Measurements from ENCODE around the gene SERPINB6. TPM values are rescaled to one million over a fixed set of nuclear protein-coding genes. Genes with fewer than 3 reads are reported as not detected.

Gene SERPINB6
- total and polyA plus RNA-seq, 9 of the 15 experiments (the other 6 are each of a cell fraction or from before 2014, with no cell fraction given): 86.6 to 211 (median 143) TPM

DNA sequence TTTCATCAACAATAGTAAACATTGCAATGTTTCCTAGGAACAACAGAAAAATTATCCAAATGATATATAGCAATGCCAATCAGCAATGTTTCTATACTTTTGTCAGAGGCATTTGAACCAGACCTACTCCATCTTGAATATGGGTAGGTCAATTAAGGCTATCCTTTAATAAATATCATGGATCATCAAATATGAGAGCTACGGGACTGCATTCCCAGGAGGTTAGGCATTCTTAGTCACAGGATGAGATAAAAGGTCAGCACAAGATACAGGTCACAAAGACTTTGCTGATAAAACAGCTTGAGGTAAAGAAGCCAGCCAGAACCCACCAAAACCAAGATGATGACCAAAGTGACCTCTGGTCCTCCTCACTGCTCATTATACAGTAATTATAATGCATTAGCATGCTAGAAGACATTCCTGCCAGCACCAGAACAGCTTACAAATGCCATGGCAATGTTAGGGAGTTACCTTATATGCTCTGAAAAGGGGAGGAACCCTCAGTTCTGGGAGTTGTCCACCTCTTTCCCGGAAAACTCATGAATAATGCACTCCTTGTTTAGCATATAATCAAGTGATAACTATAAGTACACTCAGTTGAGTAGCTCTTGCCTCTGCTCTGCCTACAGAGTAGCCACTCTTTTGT is 8.6 kb upstream of the SERPINB6 start (continued):
- TF ChIP-seq BDP1 (IDR thresholded peaks at IDR 0.05; ENCODE audit: insufficient read depth, insufficient read length): no peak
- TF ChIP-seq, protein P1, sequence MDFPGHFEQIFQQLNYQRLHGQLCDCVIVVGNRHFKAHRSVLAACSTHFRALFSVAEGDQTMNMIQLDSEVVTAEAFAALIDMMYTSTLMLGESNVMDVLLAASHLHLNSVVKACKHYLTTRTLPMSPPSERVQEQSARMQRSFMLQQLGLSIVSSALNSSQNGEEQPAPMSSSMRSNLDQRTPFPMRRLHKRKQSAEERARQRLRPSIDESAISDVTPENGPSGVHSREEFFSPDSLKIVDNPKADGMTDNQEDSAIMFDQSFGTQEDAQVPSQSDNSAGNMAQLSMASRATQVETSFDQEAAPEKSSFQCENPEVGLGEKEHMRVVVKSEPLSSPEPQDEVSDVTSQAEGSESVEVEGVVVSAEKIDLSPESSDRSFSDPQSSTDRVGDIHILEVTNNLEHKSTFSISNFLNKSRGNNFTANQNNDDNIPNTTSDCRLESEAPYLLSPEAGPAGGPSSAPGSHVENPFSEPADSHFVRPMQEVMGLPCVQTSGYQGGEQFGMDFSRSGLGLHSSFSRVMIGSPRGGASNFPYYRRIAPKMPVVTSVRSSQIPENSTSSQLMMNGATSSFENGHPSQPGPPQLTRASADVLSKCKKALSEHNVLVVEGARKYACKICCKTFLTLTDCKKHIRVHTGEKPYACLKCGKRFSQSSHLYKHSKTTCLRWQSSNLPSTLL (IDR thresholded peaks at IDR 0.05): no peak
- peak; percentile 90 for TF ChIP-seq ZNF766 (CRISPR knock-in tag; conservative IDR thresholded peaks at IDR 0.05)
- TF ChIP-seq, protein P2, sequence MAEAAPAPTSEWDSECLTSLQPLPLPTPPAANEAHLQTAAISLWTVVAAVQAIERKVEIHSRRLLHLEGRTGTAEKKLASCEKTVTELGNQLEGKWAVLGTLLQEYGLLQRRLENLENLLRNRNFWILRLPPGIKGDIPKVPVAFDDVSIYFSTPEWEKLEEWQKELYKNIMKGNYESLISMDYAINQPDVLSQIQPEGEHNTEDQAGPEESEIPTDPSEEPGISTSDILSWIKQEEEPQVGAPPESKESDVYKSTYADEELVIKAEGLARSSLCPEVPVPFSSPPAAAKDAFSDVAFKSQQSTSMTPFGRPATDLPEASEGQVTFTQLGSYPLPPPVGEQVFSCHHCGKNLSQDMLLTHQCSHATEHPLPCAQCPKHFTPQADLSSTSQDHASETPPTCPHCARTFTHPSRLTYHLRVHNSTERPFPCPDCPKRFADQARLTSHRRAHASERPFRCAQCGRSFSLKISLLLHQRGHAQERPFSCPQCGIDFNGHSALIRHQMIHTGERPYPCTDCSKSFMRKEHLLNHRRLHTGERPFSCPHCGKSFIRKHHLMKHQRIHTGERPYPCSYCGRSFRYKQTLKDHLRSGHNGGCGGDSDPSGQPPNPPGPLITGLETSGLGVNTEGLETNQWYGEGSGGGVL (CRISPR knock-in tag; IDR thresholded peaks at IDR 0.05): peak; percentile 87
- TF ChIP-seq, protein P3, sequence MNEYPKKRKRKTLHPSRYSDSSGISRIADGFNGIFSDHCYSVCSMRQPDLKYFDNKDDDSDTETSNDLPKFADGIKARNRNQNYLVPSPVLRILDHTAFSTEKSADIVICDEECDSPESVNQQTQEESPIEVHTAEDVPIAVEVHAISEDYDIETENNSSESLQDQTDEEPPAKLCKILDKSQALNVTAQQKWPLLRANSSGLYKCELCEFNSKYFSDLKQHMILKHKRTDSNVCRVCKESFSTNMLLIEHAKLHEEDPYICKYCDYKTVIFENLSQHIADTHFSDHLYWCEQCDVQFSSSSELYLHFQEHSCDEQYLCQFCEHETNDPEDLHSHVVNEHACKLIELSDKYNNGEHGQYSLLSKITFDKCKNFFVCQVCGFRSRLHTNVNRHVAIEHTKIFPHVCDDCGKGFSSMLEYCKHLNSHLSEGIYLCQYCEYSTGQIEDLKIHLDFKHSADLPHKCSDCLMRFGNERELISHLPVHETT (CRISPR knock-in tag; conservative IDR thresholded peaks at IDR 0.05 in 1 of 2, IDR thresholded peaks at IDR 0.05 in 1 of 2): peak in 1 of 2 experiments; percentile 89; a peak in 2 of 4 replicates
- TF ChIP-seq ZNF780A (CRISPR knock-in tag; IDR thresholded peaks at IDR 0.05): no peak
- TF ChIP-seq ELF2 (CRISPR knock-in tag; IDR thresholded peaks at IDR 0.05): peak; percentile 72
- TF ChIP-seq ZFP1 (CRISPR knock-in tag; IDR thresholded peaks at IDR 0.05): peak; percentile 80
- TF ChIP-seq FIP1L1 (IDR thresholded peaks at IDR 0.05; ENCODE audit: low read depth, low read length, poor library complexity, severe bottlenecking): no peak
- no peak for TF ChIP-seq HMG20A (CRISPR knock-in tag; conservative IDR thresholded peaks at IDR 0.05)
- TF ChIP-seq ZNF165 (CRISPR knock-in tag; IDR thresholded peaks at IDR 0.05; ENCODE audit: borderline replicate concordance): no peak
- no peak for TF ChIP-seq ZNF146 (CRISPR knock-in tag; IDR thresholded peaks at IDR 0.05; ENCODE audit: unreplicated experiment)
- no peak for TF ChIP-seq HDAC6 (IDR thresholded peaks at IDR 0.05; ENCODE audit: low read depth, low read length)
- TF ChIP-seq, protein P4, sequence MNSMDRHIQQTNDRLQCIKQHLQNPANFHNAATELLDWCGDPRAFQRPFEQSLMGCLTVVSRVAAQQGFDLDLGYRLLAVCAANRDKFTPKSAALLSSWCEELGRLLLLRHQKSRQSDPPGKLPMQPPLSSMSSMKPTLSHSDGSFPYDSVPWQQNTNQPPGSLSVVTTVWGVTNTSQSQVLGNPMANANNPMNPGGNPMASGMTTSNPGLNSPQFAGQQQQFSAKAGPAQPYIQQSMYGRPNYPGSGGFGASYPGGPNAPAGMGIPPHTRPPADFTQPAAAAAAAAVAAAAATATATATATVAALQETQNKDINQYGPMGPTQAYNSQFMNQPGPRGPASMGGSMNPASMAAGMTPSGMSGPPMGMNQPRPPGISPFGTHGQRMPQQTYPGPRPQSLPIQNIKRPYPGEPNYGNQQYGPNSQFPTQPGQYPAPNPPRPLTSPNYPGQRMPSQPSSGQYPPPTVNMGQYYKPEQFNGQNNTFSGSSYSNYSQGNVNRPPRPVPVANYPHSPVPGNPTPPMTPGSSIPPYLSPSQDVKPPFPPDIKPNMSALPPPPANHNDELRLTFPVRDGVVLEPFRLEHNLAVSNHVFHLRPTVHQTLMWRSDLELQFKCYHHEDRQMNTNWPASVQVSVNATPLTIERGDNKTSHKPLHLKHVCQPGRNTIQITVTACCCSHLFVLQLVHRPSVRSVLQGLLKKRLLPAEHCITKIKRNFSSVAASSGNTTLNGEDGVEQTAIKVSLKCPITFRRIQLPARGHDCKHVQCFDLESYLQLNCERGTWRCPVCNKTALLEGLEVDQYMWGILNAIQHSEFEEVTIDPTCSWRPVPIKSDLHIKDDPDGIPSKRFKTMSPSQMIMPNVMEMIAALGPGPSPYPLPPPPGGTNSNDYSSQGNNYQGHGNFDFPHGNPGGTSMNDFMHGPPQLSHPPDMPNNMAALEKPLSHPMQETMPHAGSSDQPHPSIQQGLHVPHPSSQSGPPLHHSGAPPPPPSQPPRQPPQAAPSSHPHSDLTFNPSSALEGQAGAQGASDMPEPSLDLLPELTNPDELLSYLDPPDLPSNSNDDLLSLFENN (IDR thresholded peaks at IDR 0.05; ENCODE audit: low read depth in 2 of 2, low read length in 2 of 2): 0 out of 4 replicates have a peak, but pooled peaks of 1 of the 2 experiments have one; percentile 26
- TF ChIP-seq RBM25 (IDR thresholded peaks at IDR 0.05; ENCODE audit: low read depth, low read length, severe bottlenecking): no peak
- TF ChIP-seq BRF1 (IDR thresholded peaks at IDR 0.05; ENCODE audit: borderline replicate concordance, extremely low read depth, insufficient read length): no peak
- TF ChIP-seq ZKSCAN3 (CRISPR knock-in tag; IDR thresholded peaks at IDR 0.05): peak; percentile 73; the same call in 1 of the 2 replicates
- TF ChIP-seq TBP (optimal IDR thresholded peaks at IDR 0.05; ENCODE audit: low read depth, low read length): peak; percentile 72
- TF ChIP-seq MED1 (CRISPR knock-in tag; IDR thresholded peaks at IDR 0.05; ENCODE audit: borderline replicate concordance): no peak

Data from K562 (cell line).